ENCODE data around the gene SPECC1L.

DNA sequence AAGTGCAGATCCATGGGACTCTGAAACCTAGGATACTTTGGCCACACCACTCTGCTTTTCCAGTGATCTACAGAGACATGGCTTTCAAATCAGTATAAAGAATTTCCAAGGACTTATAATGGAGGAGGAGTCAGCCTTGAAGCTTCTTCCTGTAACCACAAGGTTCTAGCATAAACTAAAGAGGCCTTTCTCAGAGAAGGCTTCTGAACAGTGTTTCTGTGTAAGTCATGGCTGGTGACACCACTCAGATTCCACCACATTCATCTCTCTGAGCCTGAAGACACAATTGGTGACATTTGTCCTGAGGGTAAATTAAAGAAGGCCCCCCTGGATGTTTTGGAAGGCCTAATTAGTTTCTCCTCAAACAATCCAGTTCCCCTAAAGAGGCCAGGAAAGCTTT lies 127.8 kb downstream of the SPECC1L start:
- TF ChIP-seq POLR2AphosphoS5 (IDR thresholded peaks at IDR 0.05) (no peak), POLR2A (IDR thresholded peaks at IDR 0.05) (no peak)
- TF ChIP-seq, protein P1, sequence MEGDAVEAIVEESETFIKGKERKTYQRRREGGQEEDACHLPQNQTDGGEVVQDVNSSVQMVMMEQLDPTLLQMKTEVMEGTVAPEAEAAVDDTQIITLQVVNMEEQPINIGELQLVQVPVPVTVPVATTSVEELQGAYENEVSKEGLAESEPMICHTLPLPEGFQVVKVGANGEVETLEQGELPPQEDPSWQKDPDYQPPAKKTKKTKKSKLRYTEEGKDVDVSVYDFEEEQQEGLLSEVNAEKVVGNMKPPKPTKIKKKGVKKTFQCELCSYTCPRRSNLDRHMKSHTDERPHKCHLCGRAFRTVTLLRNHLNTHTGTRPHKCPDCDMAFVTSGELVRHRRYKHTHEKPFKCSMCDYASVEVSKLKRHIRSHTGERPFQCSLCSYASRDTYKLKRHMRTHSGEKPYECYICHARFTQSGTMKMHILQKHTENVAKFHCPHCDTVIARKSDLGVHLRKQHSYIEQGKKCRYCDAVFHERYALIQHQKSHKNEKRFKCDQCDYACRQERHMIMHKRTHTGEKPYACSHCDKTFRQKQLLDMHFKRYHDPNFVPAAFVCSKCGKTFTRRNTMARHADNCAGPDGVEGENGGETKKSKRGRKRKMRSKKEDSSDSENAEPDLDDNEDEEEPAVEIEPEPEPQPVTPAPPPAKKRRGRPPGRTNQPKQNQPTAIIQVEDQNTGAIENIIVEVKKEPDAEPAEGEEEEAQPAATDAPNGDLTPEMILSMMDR (IDR thresholded peaks at IDR 0.05): no peak
